Cardiac muscle cell (in vitro differentiated cells and primary cell): ENCODE results near the gene SPIN1. TPM values are rescaled to one million over a fixed set of nuclear protein-coding genes. Genes with fewer than 3 reads are reported as not detected.

ENCODE experiments used
- DNase-seq, 2 donors: peaks; one replicate each; pipeline versions ENCODE4 v3.0.0 to v3.0.0-alpha.2; 2010 to 2017; ENCODE audit warnings: low read depth in 1 of 2, low spot score in 1 of 2
- H3K27ac ChIP-seq: fragments of 200-600 bp; sonication (generic); 2 replicates; pipeline ENCODE4 v1.5.1; 2016
- H3K27me3 ChIP-seq: fragments of 200-600 bp; sonication (generic); 2 replicates; pipeline ENCODE4 v1.6.0; 2016; ENCODE audit warnings: control low read depth
- H3K36me3 ChIP-seq: fragments of 200-600 bp; sonication (generic); 2 replicates; pipeline ENCODE4 v1.5.1; 2016; ENCODE audit warnings: control low read depth
- H3K4me1 ChIP-seq: fragments of 200-600 bp; sonication (generic); 2 replicates; pipeline ENCODE4 v1.8.1; 2017; ENCODE audit warnings: low read depth, mild to moderate bottlenecking, mixed run types
- H3K4me3 ChIP-seq: fragments of 200-600 bp; sonication (generic); 2 replicates; pipeline ENCODE4 v1.5.1; 2016; ENCODE audit warnings: mild to moderate bottlenecking
- H3K9me3 ChIP-seq: fragments of 200-600 bp; sonication (generic); 2 replicates; pipeline ENCODE4 v1.5.1; 2017; ENCODE audit warnings: low read depth, mild to moderate bottlenecking, control low read depth
- polyA plus RNA-seq: library from polyadenylated mRNA; unstranded; fragments of >200 nt; fragmentation: Nextera tagmentation; extraction: Ambion mirVana; gene quantifications from 2 replicates; pipeline ENCODE4 v1.2.1, GENCODE V29; 2016
- total RNA-seq: library from RNA; depleted of rRNA; stranded (reverse); fragments of >200 nt; gene quantifications from 2 replicates; pipeline ENCODE4 v1.2.3, GENCODE V29; 2016
- TF ChIP-seq, protein P1 (sequence below): IDR thresholded peaks from 2 replicates; pipeline ENCODE4 v1.5.1; 2012; ENCODE audit warnings: low read depth, mild to moderate bottlenecking, low read length

SPIN1 gene
- total and polyA plus RNA-seq, 2 experiments from 2014 or later: 57.6 to 67.5 TPM

DNA sequence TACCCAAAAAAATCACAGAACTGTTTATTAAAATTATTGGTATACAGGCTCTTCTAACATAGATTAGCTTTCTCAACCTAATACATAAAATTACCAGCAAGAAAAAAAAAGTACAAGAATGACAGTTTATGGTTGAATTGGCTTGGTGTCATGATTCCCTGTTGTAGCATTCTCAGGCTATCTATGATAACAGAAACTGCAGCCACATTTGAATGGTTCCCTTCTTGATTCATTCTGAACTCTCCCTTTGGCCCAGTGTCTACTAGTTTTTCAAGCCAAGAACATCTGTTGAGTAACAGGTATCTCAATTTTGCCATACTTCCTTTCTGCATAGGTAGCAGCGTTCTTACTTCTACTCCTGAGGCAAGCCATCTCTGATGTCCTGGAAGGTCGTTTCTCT lies 3.0 kb downstream of the SPIN1 start:
- DNase-seq: no peak
- Histone ChIP-seq H3K27me3 (no peaks in the 10 kb centered on the region), H3K36me3 (no peaks in the 10 kb centered on the region), H3K9me3 (no peaks in the 10 kb centered on the region), H3K4me1 (peaks cover 6% of the 10 kb centered on the region), H3K27ac (peak overlapping the region; percentile 9), H3K4me3 (no peak overlapping the region)
- TF ChIP-seq, protein P1, sequence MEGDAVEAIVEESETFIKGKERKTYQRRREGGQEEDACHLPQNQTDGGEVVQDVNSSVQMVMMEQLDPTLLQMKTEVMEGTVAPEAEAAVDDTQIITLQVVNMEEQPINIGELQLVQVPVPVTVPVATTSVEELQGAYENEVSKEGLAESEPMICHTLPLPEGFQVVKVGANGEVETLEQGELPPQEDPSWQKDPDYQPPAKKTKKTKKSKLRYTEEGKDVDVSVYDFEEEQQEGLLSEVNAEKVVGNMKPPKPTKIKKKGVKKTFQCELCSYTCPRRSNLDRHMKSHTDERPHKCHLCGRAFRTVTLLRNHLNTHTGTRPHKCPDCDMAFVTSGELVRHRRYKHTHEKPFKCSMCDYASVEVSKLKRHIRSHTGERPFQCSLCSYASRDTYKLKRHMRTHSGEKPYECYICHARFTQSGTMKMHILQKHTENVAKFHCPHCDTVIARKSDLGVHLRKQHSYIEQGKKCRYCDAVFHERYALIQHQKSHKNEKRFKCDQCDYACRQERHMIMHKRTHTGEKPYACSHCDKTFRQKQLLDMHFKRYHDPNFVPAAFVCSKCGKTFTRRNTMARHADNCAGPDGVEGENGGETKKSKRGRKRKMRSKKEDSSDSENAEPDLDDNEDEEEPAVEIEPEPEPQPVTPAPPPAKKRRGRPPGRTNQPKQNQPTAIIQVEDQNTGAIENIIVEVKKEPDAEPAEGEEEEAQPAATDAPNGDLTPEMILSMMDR: no peak

- no peaks in the 10 kb centered on the region for H3K27me3 ChIP-seq
- TF ChIP-seq, protein P1: no peak
- no peak for DNase-seq
- no peaks in the 10 kb centered on the region for H3K36me3 ChIP-seq
- H3K27ac ChIP-seq: no peak overlapping the region
- H3K9me3 ChIP-seq: no peaks in the 10 kb centered on the region
- peaks cover 6% of the 10 kb centered on the region for H3K4me1 ChIP-seq
- H3K4me3 ChIP-seq: no peak overlapping the region
These were observed 3.7 kb downstream of the SPIN1 start for GRCh38 chr9:88391921-88392320.

DNA sequence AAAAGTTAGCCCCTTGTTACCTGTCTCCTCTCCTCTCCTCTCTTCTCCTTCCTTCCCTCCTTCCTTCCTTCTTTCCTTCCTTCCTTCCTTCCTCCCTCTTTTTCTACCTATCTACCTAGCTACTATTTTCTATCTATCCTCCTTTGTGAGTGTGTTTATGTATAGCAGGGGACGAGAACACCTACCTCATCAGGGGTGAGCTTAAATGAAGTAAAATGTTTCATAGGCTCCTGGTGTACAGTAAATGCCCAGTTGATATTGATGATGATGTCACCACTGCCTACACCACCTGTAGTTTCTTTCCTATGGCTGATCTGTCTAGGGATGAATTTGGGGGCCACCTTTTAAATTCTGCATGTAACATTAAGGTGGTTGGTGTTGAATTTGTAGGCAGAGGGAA lies 4.3 kb downstream of the SPIN1 start:
- H3K9me3 ChIP-seq: no peaks in the 10 kb centered on the region
- no peaks in the 10 kb centered on the region for H3K27me3 ChIP-seq
- no peak for DNase-seq
- peaks cover 6% of the 10 kb centered on the region for H3K4me1 ChIP-seq
- no peaks in the 10 kb centered on the region for H3K36me3 ChIP-seq
- no peak overlapping the region for H3K4me3 ChIP-seq
- no peak overlapping the region for H3K27ac ChIP-seq
- TF ChIP-seq, protein P1: no peak

DNA sequence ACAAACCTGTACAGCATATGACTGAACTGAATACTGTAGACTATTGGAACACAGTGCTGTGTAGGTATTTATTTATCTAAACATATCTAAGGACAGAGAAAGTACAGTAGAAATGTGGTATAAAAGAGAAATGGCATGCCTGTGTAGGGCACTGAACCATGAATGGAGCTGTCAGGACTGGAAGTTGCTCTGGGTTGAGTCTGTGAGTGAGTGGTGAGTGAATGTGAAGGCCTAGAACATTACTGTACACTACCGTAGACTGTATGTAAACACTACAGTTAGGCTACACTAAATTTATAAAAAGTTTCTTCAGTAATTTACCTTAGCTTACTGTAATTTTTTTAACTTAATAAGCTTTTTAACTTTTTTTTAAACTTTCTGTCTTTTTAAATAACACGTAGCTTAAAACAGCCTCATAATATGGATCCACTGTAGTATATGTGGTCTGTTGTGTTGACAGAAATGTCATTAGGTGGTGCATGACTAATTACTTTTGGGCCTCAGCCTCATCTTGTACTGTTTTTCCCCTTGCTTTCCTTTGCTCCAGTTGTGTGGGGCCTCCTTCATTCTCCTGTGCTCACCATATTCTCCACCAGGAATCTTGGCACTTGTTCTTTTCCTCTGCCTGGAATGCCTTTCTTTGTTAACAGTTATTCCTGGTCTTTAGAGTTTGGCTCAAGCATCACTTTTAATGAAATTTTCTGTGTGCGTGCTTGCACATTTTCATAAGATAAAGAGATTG lies 8.8 kb downstream of the SPIN1 start:
- TF ChIP-seq, protein P1: no peak
- H3K4me3 ChIP-seq: no peak overlapping the region
- H3K27ac ChIP-seq: no peak overlapping the region

GRCh38 chr9:88398016-88398415 lies 9.8 kb downstream of the SPIN1 start:
- H3K27me3 ChIP-seq: no peaks in the 10 kb centered on the region
- H3K9me3 ChIP-seq: no peaks in the 10 kb centered on the region
- TF ChIP-seq, protein P1: no peak
- no peaks in the 10 kb centered on the region for H3K4me1 ChIP-seq
- no peaks in the 10 kb centered on the region for H3K36me3 ChIP-seq
- H3K4me3 ChIP-seq: no peak overlapping the region
- no peak for DNase-seq
- no peak overlapping the region for H3K27ac ChIP-seq

More for the DNA sequence above, 8.8 kb downstream of the SPIN1 start:
- no peaks in the 10 kb centered on the region for H3K4me1 ChIP-seq
- no peaks in the 10 kb centered on the region for H3K36me3 ChIP-seq
- peak in 1 of 2 donors; percentile 61 for DNase-seq
- no peaks in the 10 kb centered on the region for H3K27me3 ChIP-seq
- no peaks in the 10 kb centered on the region for H3K9me3 ChIP-seq
